ENCODE measurements around the gene FGF12. TPM values are rescaled to one million over a fixed set of nuclear protein-coding genes. Genes with fewer than 3 reads are reported as not detected.
A peak's percentile ranks its signal among the peaks of the same experiment; 100 is the strongest.

The FGF12 gene
- total RNA-seq, 3 donors from 2014 or later: 0.18 TPM; not detected in 2

GRCh38 chr3:192545333-192545732, 182.0 kb downstream of the FGF12 start:
- no peaks in the 10 kb centered on the region for H3K27me3 Mint-ChIP-seq (ENCODE audit: low read depth)
- H3K9me3 Mint-ChIP-seq: peaks cover under 1% of the 10 kb centered on the region
- no peaks in the 10 kb centered on the region for H3K4me1 Mint-ChIP-seq (ENCODE audit: low read depth)
- H3K36me3 Mint-ChIP-seq (ENCODE audit: insufficient read depth): no peaks in the 10 kb centered on the region
- no peak overlapping the region for H3K4me3 Mint-ChIP-seq
- ATAC-seq (no peak), DNase-seq (no peak)

GRCh38 chr3:192543163-192543562, 184.2 kb downstream of the FGF12 start:
- no peaks in the 10 kb centered on the region for H3K36me3 Mint-ChIP-seq (ENCODE audit: insufficient read depth)
- ATAC-seq: no peak
- no peaks in the 10 kb centered on the region for H3K4me1 Mint-ChIP-seq (ENCODE audit: low read depth)
- H3K9me3 Mint-ChIP-seq: no peaks in the 10 kb centered on the region
- DNase-seq: no peak
- H3K4me3 Mint-ChIP-seq: no peak overlapping the region
- H3K27me3 Mint-ChIP-seq (ENCODE audit: low read depth): no peaks in the 10 kb centered on the region

- Mint-ChIP-seq H3K4me1 (ENCODE audit: low read depth) (peaks cover 2% of the 10 kb centered on the region), H3K36me3 (ENCODE audit: insufficient read depth) (no peaks in the 10 kb centered on the region), H3K4me3 (no peak overlapping the region), H3K27me3 (ENCODE audit: low read depth) (peaks cover 42% of the 10 kb centered on the region), H3K9me3 (no peaks in the 10 kb centered on the region)
- ATAC-seq (no peak), DNase-seq (no peak)
Measured at GRCh38 chr3:192516820-192517219, 210.5 kb downstream of the FGF12 start.

- DNase-seq (no peak), ATAC-seq (no peak)
- no peak overlapping the region for H3K4me3 Mint-ChIP-seq
- H3K4me1 Mint-ChIP-seq (ENCODE audit: low read depth): peaks cover 2% of the 10 kb centered on the region
- H3K36me3 Mint-ChIP-seq (ENCODE audit: insufficient read depth): no peaks in the 10 kb centered on the region
- no peaks in the 10 kb centered on the region for H3K9me3 Mint-ChIP-seq
- peaks cover 41% of the 10 kb centered on the region for H3K27me3 Mint-ChIP-seq (ENCODE audit: low read depth)
Measured at GRCh38 chr3:192515664-192516045, 211.7 kb downstream of the FGF12 start.

- ATAC-seq (peak in 1 of 2 donors; percentile 48), DNase-seq (no peak)
- H3K36me3 Mint-ChIP-seq (ENCODE audit: insufficient read depth): no peaks in the 10 kb centered on the region
Measured at GRCh38 chr3:192514754-192515663, 212.3 kb downstream of the FGF12 start.

GRCh38 chr3:192514081-192514753, 213.1 kb downstream of the FGF12 start:
- Mint-ChIP-seq H3K4me3 (no peak overlapping the region), H3K9me3 (no peaks in the 10 kb centered on the region), H3K4me1 (ENCODE audit: low read depth) (peaks cover 2% of the 10 kb centered on the region), H3K36me3 (ENCODE audit: insufficient read depth) (no peaks in the 10 kb centered on the region), H3K27me3 (ENCODE audit: low read depth) (peaks cover 41% of the 10 kb centered on the region)
- ATAC-seq (no peak), DNase-seq (no peak)

More at GRCh38 chr3:192514754-192515663, 212.3 kb downstream of the FGF12 start:
- H3K9me3 Mint-ChIP-seq: no peaks in the 10 kb centered on the region
- peaks cover 41% of the 10 kb centered on the region for H3K27me3 Mint-ChIP-seq (ENCODE audit: low read depth)
- peaks cover 2% of the 10 kb centered on the region for H3K4me1 Mint-ChIP-seq (ENCODE audit: low read depth)
- H3K4me3 Mint-ChIP-seq: no peak overlapping the region

GRCh38 chr3:192505731-192506130, 221.6 kb downstream of the FGF12 start:
- H3K27me3 Mint-ChIP-seq (ENCODE audit: low read depth): peaks cover 3% of the 10 kb centered on the region
- no peak overlapping the region for H3K4me3 Mint-ChIP-seq
- no peak for ATAC-seq

GRCh38 chr3:192501401-192501800, 225.9 kb downstream of the FGF12 start:
- Mint-ChIP-seq H3K9me3 (no peaks in the 10 kb centered on the region), H3K4me3 (no peak overlapping the region), H3K27me3 (ENCODE audit: low read depth) (peaks cover 3% of the 10 kb centered on the region), H3K36me3 (ENCODE audit: insufficient read depth) (no peaks in the 10 kb centered on the region), H3K4me1 (ENCODE audit: low read depth) (no peaks in the 10 kb centered on the region)
- no peak for ATAC-seq
- DNase-seq: no peak

More at GRCh38 chr3:192505731-192506130, 221.6 kb downstream of the FGF12 start:
- Mint-ChIP-seq H3K4me1 (ENCODE audit: low read depth) (no peaks in the 10 kb centered on the region), H3K9me3 (no peaks in the 10 kb centered on the region), H3K36me3 (ENCODE audit: insufficient read depth) (no peaks in the 10 kb centered on the region)
- DNase-seq: no peak

GRCh38 chr3:192496905-192497587, 230.3 kb downstream of the FGF12 start:
- DNase-seq (no peak), ATAC-seq (no peak)
- no peaks in the 10 kb centered on the region for H3K4me1 Mint-ChIP-seq (ENCODE audit: low read depth)
- no peaks in the 10 kb centered on the region for H3K36me3 Mint-ChIP-seq (ENCODE audit: insufficient read depth)
- no peaks in the 10 kb centered on the region for H3K9me3 Mint-ChIP-seq
- no peaks in the 10 kb centered on the region for H3K27me3 Mint-ChIP-seq (ENCODE audit: low read depth)
- no peak overlapping the region for H3K4me3 Mint-ChIP-seq

- H3K36me3 Mint-ChIP-seq (ENCODE audit: insufficient read depth): no peaks in the 10 kb centered on the region
- no peak for ATAC-seq
- no peak overlapping the region for H3K4me3 Mint-ChIP-seq
- no peak for DNase-seq
- no peaks in the 10 kb centered on the region for H3K9me3 Mint-ChIP-seq
- peaks cover 2% of the 10 kb centered on the region for H3K27me3 Mint-ChIP-seq (ENCODE audit: low read depth)
- H3K4me1 Mint-ChIP-seq (ENCODE audit: low read depth): no peaks in the 10 kb centered on the region
Measured at GRCh38 chr3:192494174-192494573, 233.2 kb downstream of the FGF12 start.

GRCh38 chr3:192490720-192491119, 236.6 kb downstream of the FGF12 start:
- no peak for DNase-seq
- no peaks in the 10 kb centered on the region for H3K4me1 Mint-ChIP-seq (ENCODE audit: low read depth)
- H3K27me3 Mint-ChIP-seq (ENCODE audit: low read depth): peaks cover 6% of the 10 kb centered on the region

GRCh38 chr3:192489579-192489978, 237.8 kb downstream of the FGF12 start:
- no peak overlapping the region for H3K4me3 Mint-ChIP-seq
- H3K4me1 Mint-ChIP-seq (ENCODE audit: low read depth): no peaks in the 10 kb centered on the region

More at GRCh38 chr3:192490720-192491119, 236.6 kb downstream of the FGF12 start:
- no peaks in the 10 kb centered on the region for H3K9me3 Mint-ChIP-seq
- no peak overlapping the region for H3K4me3 Mint-ChIP-seq
- H3K36me3 Mint-ChIP-seq (ENCODE audit: insufficient read depth): no peaks in the 10 kb centered on the region
- no peak for ATAC-seq

GRCh38 chr3:192487033-192487432, 240.3 kb downstream of the FGF12 start:
- no peak for ATAC-seq
- no peak for DNase-seq
- Mint-ChIP-seq H3K4me3 (no peak overlapping the region), H3K9me3 (no peaks in the 10 kb centered on the region), H3K27me3 (ENCODE audit: low read depth) (peaks cover 6% of the 10 kb centered on the region), H3K36me3 (ENCODE audit: insufficient read depth) (no peaks in the 10 kb centered on the region), H3K4me1 (ENCODE audit: low read depth) (peaks cover 2% of the 10 kb centered on the region)

More at GRCh38 chr3:192489579-192489978, 237.8 kb downstream of the FGF12 start:
- Mint-ChIP-seq H3K27me3 (ENCODE audit: low read depth) (peaks cover 6% of the 10 kb centered on the region), H3K36me3 (ENCODE audit: insufficient read depth) (no peaks in the 10 kb centered on the region), H3K9me3 (no peaks in the 10 kb centered on the region)
- no peak for DNase-seq
- no peak for ATAC-seq

GRCh38 chr3:192482809-192483208, 244.5 kb downstream of the FGF12 start:
- Mint-ChIP-seq H3K4me3 (no peak overlapping the region), H3K36me3 (ENCODE audit: insufficient read depth) (no peaks in the 10 kb centered on the region), H3K27me3 (ENCODE audit: low read depth) (peaks cover 3% of the 10 kb centered on the region), H3K9me3 (no peaks in the 10 kb centered on the region), H3K4me1 (ENCODE audit: low read depth) (peaks cover 2% of the 10 kb centered on the region)
- ATAC-seq: no peak
- DNase-seq: no peak

Data from activated T-cell treated with anti-CD3 and anti-CD28 coated beads, Interleukin-2, amount 50 U/mL, for 4 hours (primary cell).